ENCODE data around the gene CHRNG.

The CHRNG gene

GRCh38 chr2:232501794-232502390 lies 37.6 kb upstream of the CHRNG start:
- H3K27ac Mint-ChIP-seq = no peak overlapping the region
- DNase-seq (no peak), ATAC-seq (no peak)
- no peaks in the 10 kb centered on the region for H3K9me3 Mint-ChIP-seq
- H3K27me3 Mint-ChIP-seq = peaks cover 82% of the 10 kb centered on the region
- peaks cover 26% of the 10 kb centered on the region for H3K4me1 Mint-ChIP-seq
- no peak overlapping the region for H3K4me3 Mint-ChIP-seq

DNA sequence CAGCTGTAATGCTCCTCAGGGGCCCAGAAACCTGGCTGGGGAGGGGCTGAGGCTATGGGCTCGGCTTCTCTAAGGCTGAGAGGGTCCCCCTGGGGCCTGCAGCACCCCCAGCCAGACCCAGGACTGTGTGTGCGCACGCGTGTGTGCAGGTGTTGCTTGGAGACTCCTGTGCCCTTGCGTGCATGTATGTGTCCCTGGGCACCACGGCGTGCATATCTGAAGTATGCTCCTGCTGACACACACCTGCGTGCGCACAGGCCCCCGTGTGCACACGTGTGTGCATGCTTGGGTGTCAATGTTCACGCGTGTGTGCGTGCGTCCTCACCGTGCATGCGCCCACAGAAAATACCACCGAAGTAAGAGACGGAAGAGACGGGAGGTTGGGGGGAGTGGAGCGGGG lies 37.0 kb upstream of the CHRNG start:
- peak; percentile 57 for ATAC-seq
- Mint-ChIP-seq H3K4me3 (peak overlapping the region; percentile 84 to 87), H3K4me1 (peaks cover 26% of the 10 kb centered on the region), H3K27me3 (peaks cover 82% of the 10 kb centered on the region), H3K27ac (no peak overlapping the region), H3K9me3 (no peaks in the 10 kb centered on the region)
- no peak for DNase-seq

GRCh38 chr2:232502911-232503808 lies 36.3 kb upstream of the CHRNG start:
- H3K4me1 Mint-ChIP-seq = peaks cover 26% of the 10 kb centered on the region
- DNase-seq (peak; percentile 51 to 56), ATAC-seq (peak; percentile 61)
- no peak overlapping the region for H3K27ac Mint-ChIP-seq
- H3K9me3 Mint-ChIP-seq = no peaks in the 10 kb centered on the region
- peak overlapping the region; percentile 84 to 87 for H3K4me3 Mint-ChIP-seq
- H3K27me3 Mint-ChIP-seq = peaks cover 82% of the 10 kb centered on the region

- Mint-ChIP-seq H3K9me3 (no peaks in the 10 kb centered on the region), H3K4me3 (peak overlapping the region; percentile 52 to 87), H3K4me1 (peaks cover 26% of the 10 kb centered on the region), H3K27me3 (peaks cover 76% of the 10 kb centered on the region), H3K27ac (peak overlapping the region in 1 of 2 donors; percentile 36)
- DNase-seq (no peak), ATAC-seq (no peak)
These were observed 35.6 kb upstream of the CHRNG start for GRCh38 chr2:232503809-232504323.

GRCh38 chr2:232504438-232504837 lies 35.1 kb upstream of the CHRNG start:
- no peak for ATAC-seq
- peaks cover 26% of the 10 kb centered on the region for H3K4me1 Mint-ChIP-seq
- no peaks in the 10 kb centered on the region for H3K9me3 Mint-ChIP-seq
- peaks cover 76% of the 10 kb centered on the region for H3K27me3 Mint-ChIP-seq
- peak overlapping the region in 1 of 2 donors; percentile 3 for H3K27ac Mint-ChIP-seq
- DNase-seq = no peak
- no peak overlapping the region for H3K4me3 Mint-ChIP-seq

GRCh38 chr2:232505856-232506255 lies 33.6 kb upstream of the CHRNG start:
- Mint-ChIP-seq H3K27me3 (peaks cover 62% of the 10 kb centered on the region), H3K27ac (peak overlapping the region in 1 of 2 donors; percentile 80), H3K4me3 (no peak overlapping the region), H3K4me1 (peaks cover 26% of the 10 kb centered on the region), H3K9me3 (no peaks in the 10 kb centered on the region)
- ATAC-seq (no peak), DNase-seq (no peak)

- Mint-ChIP-seq H3K4me1 (peaks cover 26% of the 10 kb centered on the region), H3K4me3 (no peak overlapping the region), H3K27ac (no peak overlapping the region), H3K27me3 (peaks cover 55% of the 10 kb centered on the region), H3K9me3 (no peaks in the 10 kb centered on the region)
- DNase-seq (no peak), ATAC-seq (no peak)
These were observed 32.8 kb upstream of the CHRNG start for GRCh38 chr2:232506709-232507108.

GRCh38 chr2:232508251-232508650 lies 31.2 kb upstream of the CHRNG start:
- Mint-ChIP-seq H3K27me3 (peaks cover 42% of the 10 kb centered on the region), H3K9me3 (no peaks in the 10 kb centered on the region), H3K4me3 (no peak overlapping the region), H3K27ac (no peak overlapping the region), H3K4me1 (peaks cover 13% of the 10 kb centered on the region)
- DNase-seq = no peak
- ATAC-seq = no peak

GRCh38 chr2:232511336-232511890 lies 28.1 kb upstream of the CHRNG start:
- no peaks in the 10 kb centered on the region for H3K9me3 Mint-ChIP-seq
- ATAC-seq = no peak

GRCh38 chr2:232512602-232513001 lies 26.9 kb upstream of the CHRNG start:
- H3K27me3 Mint-ChIP-seq = peaks cover 18% of the 10 kb centered on the region
- DNase-seq (no peak), ATAC-seq (no peak)
- H3K27ac Mint-ChIP-seq = no peak overlapping the region
- no peaks in the 10 kb centered on the region for H3K4me1 Mint-ChIP-seq
- no peak overlapping the region for H3K4me3 Mint-ChIP-seq
- no peaks in the 10 kb centered on the region for H3K9me3 Mint-ChIP-seq

More at GRCh38 chr2:232511336-232511890, 28.1 kb upstream of the CHRNG start:
- Mint-ChIP-seq H3K4me3 (no peak overlapping the region), H3K27me3 (peaks cover 11% of the 10 kb centered on the region), H3K27ac (no peak overlapping the region), H3K4me1 (no peaks in the 10 kb centered on the region)
- no peak for DNase-seq

DNA sequence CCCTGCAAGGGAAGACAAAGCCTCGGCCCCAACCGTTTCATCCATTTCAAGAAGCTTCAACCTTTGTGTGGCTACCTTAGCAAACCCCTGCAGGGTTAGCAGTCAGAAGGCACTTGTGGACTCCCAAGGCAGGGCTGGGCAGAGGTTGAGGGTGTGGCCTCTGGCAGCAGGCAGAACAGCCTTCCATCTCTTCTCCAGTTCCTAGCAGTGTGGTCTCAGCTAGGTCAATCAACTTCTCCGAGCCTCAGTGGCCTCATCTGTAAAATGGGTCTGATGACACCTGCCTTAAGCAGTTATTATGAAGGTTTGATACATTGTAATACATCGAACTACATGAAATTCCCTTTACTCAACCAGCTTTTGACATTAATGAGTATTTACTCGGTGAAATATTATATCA lies 26.1 kb upstream of the CHRNG start:
- H3K9me3 Mint-ChIP-seq = no peaks in the 10 kb centered on the region
- ATAC-seq = no peak
- no peaks in the 10 kb centered on the region for H3K4me1 Mint-ChIP-seq
- H3K27me3 Mint-ChIP-seq = peaks cover 22% of the 10 kb centered on the region
- H3K27ac Mint-ChIP-seq = no peak overlapping the region
- H3K4me3 Mint-ChIP-seq = no peak overlapping the region
- no peak for DNase-seq

DNA sequence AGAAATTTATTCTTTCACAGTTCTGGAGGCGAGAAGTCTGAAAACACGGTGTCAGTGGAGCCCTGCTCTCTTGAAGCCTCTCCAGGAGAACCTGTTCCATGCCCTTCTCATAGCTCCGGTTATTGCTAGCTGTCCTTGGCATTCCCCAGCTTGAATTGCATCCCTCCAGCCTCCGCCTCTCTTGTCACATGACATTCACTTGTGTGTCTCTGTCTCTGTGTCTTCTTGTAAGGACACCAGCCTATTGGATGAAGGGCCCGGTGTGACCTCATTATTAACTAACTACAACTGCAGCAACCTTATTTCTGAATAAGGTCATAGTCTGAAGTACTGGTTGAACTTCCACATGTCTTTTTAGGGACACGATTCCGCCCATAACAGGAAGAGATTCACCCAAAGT lies 23.9 kb upstream of the CHRNG start:
- H3K4me1 Mint-ChIP-seq = no peaks in the 10 kb centered on the region

GRCh38 chr2:232516551-232516950 lies 22.9 kb upstream of the CHRNG start:
- no peak overlapping the region for H3K27ac Mint-ChIP-seq

More for the DNA sequence above, 23.9 kb upstream of the CHRNG start:
- DNase-seq = no peak
- Mint-ChIP-seq H3K9me3 (no peaks in the 10 kb centered on the region), H3K27me3 (peaks cover 37% of the 10 kb centered on the region), H3K27ac (no peak overlapping the region), H3K4me3 (no peak overlapping the region)
- ATAC-seq = no peak

GRCh38 chr2:232518844-232519243 lies 20.6 kb upstream of the CHRNG start:
- Mint-ChIP-seq H3K9me3 (no peaks in the 10 kb centered on the region), H3K4me1 (peaks cover 18% of the 10 kb centered on the region), H3K27ac (no peak overlapping the region), H3K4me3 (no peak overlapping the region), H3K27me3 (peaks cover 64% of the 10 kb centered on the region)
- DNase-seq (no peak), ATAC-seq (no peak)

More at GRCh38 chr2:232516551-232516950, 22.9 kb upstream of the CHRNG start:
- DNase-seq = no peak
- no peaks in the 10 kb centered on the region for H3K9me3 Mint-ChIP-seq
- no peak overlapping the region for H3K4me3 Mint-ChIP-seq
- peaks cover 4% of the 10 kb centered on the region for H3K4me1 Mint-ChIP-seq
- ATAC-seq = no peak
- H3K27me3 Mint-ChIP-seq = peaks cover 46% of the 10 kb centered on the region

DNA sequence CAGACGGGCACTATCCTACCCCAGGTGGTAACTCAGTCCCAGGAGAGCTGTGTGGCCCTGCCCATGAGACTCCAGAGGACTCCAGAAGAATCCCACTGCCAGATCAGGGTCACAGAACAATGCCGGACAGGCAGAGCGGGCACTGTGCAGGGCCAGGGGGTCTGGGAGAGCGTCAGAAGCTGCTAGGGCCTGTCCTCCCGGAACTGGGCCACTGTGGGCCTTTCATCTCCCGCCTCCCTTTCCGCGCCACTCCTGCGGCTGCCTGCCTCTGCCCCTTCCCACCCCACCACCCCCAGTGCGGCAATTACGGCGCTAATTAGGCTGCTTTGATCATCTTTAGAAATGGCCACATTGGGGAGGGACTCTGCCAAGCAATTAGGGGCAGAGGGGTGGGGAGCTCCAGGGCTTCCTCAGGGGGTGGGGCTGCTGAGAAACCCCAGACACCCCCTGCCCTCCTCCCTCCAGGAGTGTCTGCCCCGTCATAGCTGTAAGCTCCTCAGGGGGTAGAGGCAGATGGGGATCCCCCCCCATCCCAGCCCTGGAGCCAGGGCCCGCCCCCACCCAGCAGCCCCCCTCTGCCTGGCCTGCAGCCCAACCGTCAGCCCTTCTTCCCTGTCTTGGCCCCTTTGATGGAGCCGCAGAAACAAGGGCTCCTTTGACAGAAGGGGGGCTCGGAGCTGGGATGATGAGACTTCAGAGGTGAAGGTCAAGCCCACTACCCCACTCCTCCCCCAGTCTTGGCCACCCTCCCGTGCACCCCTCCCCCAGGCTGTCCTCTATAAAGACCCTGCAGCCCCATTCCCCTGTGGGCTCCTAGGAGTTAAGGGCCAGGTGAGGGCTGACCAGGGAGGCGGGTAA lies 19.7 kb upstream of the CHRNG start, which contains the start of gene PRSS56:
PRSS56 (plus strand) TSS at position 808 of the 858 bp plus-strand sequence. CDS start 211 bp downstream, outside the sequence.
- no peak within 1 kb of the TSS for H3K27ac Mint-ChIP-seq
- DNase-seq (no peak), ATAC-seq (no peak)
- H3K4me3 Mint-ChIP-seq = no peak within 1 kb of the TSS
- H3K27me3 Mint-ChIP-seq = peaks cover 74% of the 10 kb centered on the region
- no peaks in the 10 kb centered on the region for H3K9me3 Mint-ChIP-seq
- peaks cover 25% of the 10 kb centered on the region for H3K4me1 Mint-ChIP-seq
